NCI-H1105 (cell line): ENCODE results near the gene KCNB1.

Source experiments
- DNase-seq: peaks from one replicate; lab custom pipeline; 2025; lab: John Stamatoyannopoulos, UW

Gene KCNB1

DNA sequence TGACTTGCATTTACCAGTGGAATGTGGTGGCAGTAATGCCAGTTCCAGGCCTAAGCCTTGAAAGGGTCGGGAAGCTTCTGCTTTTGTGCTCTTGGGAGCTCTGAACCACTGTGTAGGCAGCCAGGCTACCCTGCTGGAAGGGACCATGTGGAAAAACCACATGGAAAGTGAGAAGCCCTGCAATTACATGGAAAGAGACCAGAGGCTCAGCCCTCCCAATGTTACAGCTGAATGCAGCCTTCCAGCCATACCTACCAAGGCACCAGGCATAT lies 14.9 kb upstream of the KCNB1 start:
- no peak for DNase-seq

DNA sequence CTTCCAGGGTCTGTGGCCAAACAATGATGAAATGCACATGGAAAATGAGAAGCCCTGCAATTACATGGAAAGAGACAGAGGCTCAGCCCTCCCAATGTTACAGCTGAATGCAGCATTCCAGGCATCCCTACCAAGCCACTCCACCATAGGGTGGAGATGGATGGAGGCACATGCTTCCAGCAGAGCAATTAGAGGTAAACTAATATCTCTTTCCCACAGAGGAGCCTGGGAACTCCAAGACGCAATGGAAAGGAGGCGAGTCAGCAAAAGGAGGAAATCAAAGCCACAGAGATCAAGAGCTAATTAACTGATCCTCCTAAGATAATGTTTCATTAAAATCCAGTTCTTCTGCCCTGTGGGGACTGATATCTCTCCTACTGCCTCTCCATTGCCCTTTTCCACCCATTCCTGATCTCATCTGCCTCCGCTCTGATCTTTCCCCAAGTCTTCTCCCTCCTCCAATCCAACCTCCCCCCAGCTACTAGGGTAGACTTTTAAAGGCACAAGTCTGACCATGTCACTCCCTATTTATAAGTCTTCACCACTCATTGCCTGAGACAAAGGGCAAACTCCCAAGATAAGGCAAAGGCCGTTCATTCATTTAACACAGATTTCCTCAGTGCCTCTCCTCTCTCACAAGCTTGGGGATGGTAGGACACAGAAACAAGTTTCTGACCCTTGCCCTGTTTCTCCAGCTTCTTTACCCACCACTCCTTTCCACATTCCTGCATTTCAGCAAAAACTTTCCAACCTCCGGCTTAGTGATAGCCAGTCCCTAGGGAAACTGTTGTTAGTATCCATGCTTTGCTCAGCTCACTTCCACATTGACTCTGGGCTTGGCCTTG lies 14.3 kb upstream of the KCNB1 start:
- DNase-seq = no peak

DNA sequence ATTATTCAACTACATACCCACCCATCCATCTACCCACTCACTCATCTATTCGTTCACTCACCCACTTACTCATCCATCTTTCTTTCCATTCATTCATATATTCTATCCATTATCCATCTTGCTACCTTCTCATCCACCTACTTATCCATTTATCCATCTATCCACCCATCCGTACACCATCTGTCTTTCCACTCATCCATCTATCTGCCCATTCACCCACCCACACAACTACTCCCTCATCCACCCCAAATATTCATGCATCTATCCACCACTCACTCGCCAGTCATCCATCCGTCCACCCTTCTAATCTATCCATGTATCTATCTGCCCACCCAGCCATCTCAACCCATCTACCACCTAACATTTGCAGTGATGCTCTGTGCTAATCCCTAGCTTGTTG lies 13.6 kb upstream of the KCNB1 start:
- no peak for DNase-seq

DNA sequence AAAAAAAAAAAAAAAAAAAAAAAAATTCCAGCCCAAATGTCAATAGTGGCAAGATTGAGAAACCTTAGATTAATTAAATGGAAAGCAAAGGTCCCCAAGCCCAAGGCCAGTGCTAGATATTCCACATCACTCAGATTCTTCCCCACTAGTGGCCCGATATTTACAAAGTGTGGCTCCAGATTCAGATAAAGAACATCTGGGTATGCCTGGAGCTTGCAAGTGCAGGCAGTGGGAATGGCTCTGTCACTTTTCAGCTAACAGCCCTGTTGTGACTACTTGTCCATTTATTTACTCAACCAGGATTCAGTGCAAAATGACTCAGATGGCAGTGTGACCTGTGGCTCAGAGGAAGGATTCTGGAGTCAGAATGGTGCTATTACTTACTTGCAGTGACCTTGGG lies 8.2 kb upstream of the KCNB1 start:
- no peak for DNase-seq

DNA sequence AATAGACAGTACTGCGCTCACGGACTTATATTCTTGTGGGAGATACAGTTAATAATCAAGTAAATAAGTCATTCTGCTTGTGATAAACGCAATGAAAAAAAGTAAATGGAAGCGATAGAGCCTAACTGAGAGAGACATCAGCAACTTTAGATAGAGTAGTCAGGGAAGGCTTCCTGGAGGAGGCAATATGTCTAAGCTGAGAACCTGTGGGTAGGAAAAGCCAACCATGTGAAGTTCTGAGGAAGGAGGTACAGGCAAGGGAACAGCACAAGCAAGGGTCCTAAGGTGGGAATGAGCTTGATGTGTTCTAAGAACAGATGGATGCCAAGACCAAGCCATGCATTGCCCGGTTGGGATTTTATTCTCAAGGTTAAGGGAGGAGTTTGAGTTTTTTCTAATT lies 7.2 kb upstream of the KCNB1 start:
- no peak for DNase-seq

DNA sequence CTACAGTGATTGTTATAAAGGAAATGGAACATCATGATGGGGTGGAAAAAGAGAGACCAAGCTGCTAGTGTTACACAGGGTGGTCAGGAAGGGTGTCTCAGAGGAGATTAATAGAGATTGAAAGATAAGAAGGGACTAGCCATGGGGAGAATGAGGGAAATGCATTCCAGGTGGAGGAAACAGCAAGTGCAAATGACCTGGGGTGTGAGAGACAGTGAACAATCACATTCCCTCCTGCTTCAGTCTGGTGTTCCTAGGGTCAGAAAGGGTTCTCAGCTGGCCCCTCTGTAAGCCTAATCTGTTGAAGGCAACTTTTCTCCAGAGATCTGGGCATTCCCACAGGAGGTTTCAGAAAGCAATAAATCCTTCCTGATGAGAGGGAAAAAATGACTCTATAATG lies 3.6 kb upstream of the KCNB1 start:
- DNase-seq = no peak

DNA sequence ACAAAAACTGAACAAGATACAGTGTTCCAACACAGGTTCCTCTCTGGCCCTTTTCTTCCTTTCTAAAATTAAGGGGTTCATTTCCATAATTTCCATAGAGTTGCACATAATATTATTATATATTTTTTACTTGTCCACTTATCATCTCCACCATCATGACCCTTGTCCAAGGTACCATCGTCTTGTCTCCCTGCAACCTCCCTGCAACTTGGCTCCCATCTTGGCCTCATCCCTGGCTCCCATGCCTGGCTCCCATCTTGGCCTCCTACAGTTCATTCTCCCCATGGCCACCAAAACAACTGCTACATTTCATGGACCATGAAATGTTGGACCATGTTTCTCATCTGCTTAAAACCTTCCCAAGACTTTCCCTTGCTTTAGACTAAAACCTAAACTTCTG lies 3.1 kb upstream of the KCNB1 start:
- no peak for DNase-seq

DNA sequence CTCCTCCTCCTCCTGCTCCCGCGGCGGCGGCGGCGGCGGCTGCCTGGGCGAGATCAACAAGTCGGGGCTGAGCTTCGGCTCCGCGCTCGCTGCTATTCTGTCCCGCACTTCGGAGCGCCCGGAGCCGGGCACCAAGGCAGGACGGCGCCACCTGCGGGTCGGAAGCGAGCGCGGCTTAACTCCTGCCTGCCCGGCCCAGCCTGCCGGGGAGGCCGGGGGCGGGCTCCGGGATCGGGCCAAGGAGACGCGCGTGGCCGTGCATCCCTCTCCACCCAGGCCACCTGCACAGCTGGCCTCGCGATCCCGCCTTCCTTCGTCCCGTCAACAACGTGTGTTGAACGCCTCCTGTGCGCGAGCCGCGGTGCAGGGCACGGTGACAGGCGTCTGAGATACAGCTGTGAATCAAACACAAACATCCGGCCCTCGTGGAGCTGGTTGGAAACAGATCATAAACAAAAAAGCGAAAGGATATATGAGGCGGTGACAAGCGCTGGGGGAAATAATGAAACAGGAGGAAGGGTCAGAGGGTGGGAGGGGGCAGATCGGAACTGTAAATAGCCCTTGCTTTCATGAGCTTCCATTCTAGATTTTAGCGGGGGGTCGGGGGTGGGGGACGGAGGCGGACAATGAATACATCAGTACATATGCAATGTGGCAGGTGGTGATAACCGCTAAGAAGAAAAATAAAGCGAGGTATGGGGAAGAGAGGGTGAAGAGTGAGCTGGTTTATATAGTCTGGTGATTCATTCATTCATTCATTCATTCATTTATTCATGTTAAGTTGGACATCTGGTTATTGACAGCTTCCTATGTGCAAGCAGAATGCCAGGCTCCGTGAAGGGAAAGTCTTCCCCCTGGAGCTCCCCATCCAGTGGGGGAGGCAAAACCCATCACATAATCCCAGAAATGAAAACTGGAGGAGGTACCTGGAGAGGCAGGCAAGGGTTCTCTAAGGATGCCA lies 2.0 kb upstream of the KCNB1 start:
- peak; percentile 87 for DNase-seq

DNA sequence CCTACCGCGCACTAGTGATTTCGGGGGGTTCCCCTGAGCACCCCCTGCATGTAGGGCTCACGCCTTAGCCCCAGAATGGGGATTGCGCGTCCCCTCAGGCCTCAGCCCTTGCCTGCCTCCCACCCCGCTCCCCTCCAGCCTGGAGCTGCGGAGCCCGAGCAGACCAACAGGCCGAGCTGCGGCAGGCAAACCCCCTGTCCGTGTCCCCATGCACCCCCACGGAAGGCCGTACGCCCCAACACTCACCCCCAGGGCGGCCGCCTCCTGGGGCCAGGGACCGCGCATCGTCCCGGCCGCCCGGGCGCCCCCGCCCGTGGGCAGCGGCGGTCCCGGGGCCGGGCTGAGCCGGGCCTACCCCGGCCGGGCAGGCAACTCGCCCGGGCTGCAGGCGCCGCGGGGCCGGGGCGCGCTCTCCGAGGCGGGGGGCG lies 1.2 kb upstream of the KCNB1 start:
- DNase-seq = no peak

DNA sequence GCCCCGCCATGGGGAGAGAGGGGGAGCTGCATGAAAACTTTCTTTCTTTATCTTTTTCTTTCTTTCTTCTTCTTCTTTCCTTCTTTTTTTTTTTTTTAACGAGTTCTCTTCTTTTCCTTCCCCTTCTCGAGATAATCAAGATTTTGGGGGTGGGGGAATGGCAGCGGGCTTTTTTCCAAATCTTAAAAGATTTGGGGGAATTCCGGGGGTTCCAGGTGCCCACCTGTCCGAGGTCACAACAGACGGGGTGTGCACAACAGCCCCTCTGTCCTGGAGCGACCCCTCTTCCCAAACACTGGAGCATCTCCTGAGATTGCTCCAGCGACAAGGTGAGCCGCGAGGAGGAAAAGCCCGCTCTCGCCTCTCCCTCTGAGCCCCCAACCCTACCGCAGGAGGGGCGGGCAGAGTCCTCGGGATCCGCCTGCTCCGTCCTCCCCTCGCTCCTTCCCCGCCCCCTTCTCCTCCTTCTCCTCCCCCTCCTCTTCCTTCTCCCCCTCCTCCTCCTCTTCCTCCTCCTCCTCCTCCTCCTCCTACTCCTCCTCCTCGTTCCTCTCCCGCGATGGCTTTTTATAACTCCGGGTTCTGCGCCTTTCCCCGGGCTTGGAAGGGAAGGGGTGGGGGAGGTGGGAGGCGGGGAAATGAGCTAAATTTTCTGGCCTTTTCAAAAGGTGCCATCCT lies 689 bp upstream of the KCNB1 start:
- no peak for DNase-seq

DNA sequence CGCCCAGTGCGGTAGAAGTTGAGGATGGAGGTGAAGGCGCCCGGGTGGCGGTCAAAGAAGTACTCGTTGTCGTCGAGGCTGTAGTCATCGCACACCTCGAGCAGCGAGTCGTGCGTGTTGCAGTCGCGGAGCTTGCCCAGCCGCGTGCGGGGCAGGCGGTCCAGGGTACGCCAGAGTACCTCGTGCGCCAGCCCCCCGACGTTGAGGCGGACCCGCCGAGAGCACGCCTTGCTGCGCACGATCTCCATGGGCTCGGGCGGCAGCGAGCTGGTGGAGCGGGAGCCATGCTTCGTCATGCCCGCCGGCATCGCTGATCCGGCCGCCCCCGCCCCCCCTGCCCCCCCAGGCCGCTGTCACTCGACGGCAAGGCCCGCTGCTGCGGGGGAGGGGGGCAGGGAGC lies 295 bp downstream of the KCNB1 start:
- DNase-seq = no peak

DNA sequence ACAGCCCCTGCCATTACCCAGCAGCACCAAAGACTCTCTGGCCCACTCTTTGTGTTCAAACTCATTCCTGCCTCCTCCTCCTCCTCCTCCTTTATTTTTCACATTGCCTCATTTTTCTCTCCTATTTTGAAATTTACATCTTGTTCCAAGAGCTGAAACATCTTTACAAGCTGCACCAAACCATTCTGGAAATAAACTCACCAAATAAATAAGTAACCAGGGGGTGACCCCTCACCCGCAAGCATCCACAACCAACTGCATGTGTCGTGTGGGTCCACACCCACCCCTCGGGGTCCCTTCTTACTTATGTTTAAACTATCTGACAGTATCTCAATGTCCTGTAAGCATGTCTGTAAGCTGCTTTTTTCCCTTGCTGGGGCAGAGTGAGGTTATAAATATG lies 1.4 kb downstream of the KCNB1 start:
- DNase-seq = no peak

DNA sequence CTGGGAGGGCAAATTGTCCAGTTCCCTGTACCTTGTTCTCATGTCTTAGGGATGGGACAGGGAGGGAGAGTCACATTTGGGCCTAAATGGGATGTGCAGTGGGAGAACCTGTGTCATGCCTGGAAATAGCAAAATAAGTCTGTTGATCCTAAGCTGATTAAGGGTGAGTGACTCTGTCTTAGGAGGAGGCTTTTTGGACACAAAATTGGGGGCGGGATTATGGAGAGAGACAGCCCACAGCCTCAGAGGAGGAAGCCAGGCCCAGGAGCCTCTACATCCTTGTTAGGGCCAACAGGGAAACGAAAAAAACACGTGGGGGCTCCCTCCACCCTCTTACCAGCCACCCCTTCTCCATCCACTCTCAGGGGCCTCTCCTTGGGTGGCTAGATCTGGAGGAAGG lies 2.2 kb downstream of the KCNB1 start:
- DNase-seq = no peak

DNA sequence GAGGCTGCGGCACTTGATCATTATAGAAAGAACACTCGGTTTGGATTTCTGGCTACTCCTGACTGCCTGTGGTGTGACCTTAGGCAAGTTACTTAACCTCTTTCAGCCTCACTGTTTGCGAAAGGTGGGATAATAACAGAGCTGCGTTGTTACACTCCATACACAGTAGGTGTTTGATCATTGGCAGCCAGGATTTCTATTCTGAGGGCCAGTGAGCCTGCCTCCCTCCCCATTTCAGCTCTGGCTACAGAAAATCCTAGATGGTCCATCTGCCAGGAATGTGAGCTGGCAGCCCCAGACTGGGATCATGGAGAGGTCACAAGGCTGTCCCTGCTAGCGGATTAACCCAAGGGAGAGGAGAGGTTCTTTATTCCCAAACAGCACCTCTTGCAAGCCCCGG lies 2.7 kb downstream of the KCNB1 start:
- no peak for DNase-seq

DNA sequence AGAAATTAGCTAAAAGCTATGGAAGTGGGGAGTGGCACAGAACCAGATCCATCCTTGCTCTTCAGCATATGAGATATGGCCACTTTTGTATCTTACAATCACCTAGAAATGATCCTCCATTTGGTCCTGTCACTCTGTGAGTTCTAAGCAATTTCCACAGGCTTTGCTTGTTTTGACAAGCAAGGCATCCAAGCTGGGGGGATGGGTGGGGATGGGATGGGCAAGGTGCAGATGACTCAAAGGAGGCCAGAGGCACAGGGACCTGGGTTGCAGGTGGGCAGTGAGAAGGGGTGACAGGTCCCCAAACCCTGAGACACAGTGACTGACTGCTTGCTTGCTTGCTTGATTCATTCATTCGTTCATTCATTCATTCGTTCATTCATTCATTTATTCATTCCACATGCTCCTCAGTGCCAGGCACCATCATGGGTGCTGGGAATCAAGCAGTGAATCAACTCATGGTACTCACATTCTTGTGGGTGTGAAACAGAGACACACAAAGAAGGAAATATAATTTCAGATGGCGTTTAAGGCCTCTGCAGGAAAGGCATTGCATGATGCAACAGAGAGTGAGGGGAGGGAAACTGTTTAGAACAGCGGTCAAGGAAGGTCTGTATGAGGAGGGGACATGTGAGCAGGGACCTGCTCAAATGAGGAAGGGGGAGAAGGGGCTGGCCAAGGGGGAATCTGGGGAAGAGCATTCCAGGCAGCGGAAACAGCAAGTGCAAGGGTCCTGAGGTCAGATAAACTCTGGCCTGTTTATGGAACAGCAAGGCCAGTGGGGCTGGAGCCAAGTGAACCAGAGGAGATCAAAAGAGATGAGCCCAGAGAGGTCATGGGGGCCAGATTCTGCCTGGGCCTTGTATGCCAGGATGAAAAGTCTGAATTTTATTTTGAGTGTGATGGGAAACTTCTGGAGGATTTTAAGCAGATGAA lies 3.4 kb downstream of the KCNB1 start:
- no peak for DNase-seq

DNA sequence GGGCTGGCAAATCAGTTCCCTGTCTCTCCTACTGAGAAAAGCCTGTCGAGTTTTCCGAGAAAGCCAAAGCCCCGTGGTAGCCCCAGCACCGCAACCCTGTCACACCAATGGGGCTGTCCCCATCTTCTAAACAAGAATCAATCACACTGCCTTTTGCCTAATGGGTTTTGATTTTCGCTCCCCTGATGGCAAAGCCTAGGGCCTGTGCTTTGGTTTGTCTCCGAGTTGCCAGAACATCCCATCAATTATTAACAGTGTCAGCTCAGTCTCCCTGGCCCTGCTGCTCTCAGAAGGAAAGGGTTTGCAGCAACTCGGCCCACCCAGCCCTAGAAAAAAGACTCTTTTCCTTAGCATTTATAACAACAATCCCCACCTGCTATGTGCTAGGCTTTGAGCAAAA lies 4.2 kb downstream of the KCNB1 start:
- no peak for DNase-seq

DNA sequence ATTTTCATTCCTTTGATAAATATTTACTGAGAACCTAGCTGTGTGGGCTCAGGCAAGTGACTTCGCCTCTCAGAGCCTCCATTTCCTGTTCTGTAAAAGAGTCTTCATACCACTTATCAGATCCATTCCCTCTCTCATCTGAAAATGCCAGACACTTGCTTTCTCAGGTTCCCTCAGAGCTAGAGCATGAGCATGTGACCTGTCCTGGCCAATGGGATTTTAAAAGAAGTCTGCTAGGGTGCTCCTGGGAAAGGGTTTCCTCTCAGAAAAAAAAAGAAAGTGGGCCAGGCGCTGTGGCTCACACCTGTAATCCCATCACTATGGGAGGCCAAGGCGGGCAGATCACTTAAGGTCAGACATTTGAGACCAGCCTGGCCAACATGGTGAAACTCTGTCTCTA lies 5.3 kb downstream of the KCNB1 start:
- DNase-seq = no peak

DNA sequence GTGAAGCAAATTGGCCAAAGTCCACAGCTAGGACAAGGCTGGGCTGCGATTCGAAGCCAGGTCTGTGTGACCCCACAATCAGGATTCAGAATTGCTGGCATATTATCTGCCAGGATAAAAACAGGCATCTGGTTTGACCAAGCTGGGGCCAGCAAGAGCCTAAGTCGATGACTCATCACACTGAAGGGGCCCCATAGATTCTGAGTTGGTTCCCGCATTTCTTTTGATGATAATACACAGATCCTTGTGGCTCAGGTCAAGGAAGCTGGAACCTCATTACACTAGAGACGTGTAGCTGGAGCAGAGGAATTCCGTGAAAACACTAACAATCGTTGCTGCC lies 6.5 kb downstream of the KCNB1 start:
- DNase-seq = no peak

DNA sequence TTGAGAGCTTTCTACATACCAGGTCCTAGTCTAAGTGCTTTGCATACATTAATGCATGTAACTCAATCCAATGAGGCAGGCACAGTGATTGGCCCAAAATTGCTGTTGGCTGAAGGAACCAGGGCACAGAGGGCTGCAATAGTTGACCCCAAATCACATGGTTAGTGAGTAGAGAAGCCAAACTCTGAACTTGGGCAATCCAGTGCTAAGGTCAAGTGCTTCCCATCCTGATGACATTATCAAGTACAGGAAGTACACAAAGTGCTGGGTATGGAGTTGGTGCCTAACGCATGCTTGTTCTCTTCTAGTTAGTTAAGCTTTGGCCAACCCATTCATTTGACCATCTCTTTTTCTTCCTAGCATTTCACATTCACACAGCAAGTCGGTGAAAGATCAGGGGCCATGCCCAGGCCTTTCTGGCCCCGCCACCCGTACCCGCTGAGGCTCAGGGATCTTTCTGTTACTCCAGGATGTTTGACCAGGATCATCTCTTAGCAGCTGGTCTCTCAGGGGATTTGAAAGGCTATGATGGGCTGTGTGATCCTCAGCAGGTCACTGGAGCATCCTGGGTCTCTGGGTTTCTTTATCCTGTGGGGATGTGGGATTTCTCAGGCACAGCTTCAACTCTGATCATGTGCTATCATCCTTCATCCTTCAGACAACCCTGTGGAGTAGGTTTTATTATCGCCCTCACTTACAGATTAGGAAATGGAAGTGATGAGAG lies 7.0 kb downstream of the KCNB1 start:
- no peak for DNase-seq

DNA sequence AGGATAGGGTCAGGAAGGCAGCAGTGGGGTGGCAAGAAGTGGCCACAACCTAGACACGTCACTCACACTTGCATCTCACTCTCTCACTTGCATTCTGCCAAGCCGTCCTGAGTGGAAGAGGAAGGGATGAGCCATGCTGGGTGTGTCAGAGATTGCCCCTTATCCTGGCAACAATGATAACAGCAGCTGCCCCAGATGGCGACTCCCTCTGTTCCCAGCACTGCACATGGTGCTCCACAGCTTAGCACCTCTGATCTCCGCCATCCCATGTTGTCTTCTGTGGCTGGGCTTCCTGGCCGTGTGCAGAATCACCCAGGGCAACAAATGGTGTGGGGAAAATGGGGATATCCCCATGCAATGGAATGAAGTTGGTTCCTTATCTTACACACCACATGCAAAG lies 11.1 kb downstream of the KCNB1 start:
- no peak for DNase-seq

DNA sequence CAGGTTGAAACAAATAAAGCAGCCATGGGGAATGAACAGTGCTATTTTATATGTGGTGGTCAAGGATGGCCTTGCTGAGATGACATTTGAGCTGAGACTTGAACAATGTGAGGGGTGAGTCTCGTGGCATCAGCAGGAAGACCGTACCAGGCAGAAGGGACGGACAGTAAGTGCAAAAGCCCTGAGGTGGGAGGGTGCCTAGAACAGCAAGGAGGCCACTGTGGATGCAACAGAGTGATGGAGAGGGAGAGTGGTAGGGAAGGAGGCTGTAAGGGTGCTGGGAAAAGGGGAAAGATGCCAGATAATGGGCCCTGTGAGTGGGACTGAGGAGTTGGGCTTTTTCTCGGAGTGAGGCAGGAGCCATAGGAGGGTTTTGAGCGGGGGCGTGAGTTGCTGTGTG lies 11.5 kb downstream of the KCNB1 start:
- DNase-seq = no peak
